Measurements from ENCODE around the gene PMF1. TPM values are rescaled to one million over a fixed set of nuclear protein-coding genes. Genes with fewer than 3 reads are reported as not detected.

The PMF1 gene
- total RNA-seq, 1 donor from 2014 or later = 81.8 TPM

DNA sequence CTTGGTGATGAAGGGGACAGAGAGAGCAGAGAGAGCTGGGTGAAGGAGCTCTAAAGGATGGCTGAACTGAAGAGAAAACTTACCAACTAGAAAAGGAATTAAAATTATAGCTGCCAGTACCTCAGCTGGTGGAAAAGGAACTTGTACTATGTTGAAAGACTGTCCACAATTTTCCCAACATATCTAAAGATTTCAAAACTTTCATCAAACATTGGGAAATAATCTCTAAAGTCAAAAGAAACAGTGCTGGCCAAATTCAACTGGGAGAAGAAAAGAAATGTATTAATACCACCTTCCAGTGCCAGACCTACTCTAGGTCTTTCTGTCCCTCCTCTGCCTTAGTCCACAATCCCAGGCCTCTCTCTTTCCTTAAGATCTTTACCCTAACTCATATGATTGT lies 63.7 kb downstream of the PMF1 start:
- TF ChIP-seq, protein P1, sequence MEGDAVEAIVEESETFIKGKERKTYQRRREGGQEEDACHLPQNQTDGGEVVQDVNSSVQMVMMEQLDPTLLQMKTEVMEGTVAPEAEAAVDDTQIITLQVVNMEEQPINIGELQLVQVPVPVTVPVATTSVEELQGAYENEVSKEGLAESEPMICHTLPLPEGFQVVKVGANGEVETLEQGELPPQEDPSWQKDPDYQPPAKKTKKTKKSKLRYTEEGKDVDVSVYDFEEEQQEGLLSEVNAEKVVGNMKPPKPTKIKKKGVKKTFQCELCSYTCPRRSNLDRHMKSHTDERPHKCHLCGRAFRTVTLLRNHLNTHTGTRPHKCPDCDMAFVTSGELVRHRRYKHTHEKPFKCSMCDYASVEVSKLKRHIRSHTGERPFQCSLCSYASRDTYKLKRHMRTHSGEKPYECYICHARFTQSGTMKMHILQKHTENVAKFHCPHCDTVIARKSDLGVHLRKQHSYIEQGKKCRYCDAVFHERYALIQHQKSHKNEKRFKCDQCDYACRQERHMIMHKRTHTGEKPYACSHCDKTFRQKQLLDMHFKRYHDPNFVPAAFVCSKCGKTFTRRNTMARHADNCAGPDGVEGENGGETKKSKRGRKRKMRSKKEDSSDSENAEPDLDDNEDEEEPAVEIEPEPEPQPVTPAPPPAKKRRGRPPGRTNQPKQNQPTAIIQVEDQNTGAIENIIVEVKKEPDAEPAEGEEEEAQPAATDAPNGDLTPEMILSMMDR (IDR thresholded peaks at IDR 0.05; ENCODE audit: insufficient read depth, low read length, poor library complexity, severe bottlenecking) = no peak
- no peaks in the 10 kb centered on the region for H3K27me3 ChIP-seq (ENCODE audit: control insufficient read depth, insufficient read depth, low read length)
- peaks cover 7% of the 10 kb centered on the region for H3K36me3 ChIP-seq (ENCODE audit: control insufficient read depth, insufficient read depth, low read length)
- H3K4me3 ChIP-seq (ENCODE audit: low read depth, low read length) = no peak overlapping the region
- no peak for DNase-seq (ENCODE audit: low read depth)

DNA sequence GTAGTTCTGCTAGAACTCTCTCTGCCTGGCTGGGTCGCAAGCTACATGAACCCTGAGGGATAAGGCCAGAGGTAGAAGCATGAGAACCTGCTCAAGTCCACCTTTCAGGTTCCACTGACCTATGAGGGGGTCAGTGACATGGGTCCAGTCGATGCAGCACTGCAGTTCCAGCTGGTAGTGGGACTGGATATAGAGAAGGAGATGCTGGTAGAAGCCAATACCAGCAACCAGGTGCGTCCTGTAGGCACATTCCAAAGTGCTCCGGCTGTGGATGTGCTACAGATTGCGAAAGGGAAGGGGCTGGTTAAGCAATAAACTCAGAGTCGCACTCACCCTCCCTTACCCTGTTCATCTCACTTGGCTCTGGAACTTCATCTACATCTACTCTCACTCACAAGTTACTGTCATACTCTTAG lies 64.2 kb downstream of the PMF1 start:
- TF ChIP-seq, protein P1 (IDR thresholded peaks at IDR 0.05; ENCODE audit: insufficient read depth, low read length, poor library complexity, severe bottlenecking) = no peak
- DNase-seq (ENCODE audit: low read depth) = no peak
- peaks cover 7% of the 10 kb centered on the region for H3K36me3 ChIP-seq (ENCODE audit: control insufficient read depth, insufficient read depth, low read length)
- H3K4me3 ChIP-seq (ENCODE audit: low read depth, low read length) = no peak overlapping the region
- no peaks in the 10 kb centered on the region for H3K27me3 ChIP-seq (ENCODE audit: control insufficient read depth, insufficient read depth, low read length)

DNA sequence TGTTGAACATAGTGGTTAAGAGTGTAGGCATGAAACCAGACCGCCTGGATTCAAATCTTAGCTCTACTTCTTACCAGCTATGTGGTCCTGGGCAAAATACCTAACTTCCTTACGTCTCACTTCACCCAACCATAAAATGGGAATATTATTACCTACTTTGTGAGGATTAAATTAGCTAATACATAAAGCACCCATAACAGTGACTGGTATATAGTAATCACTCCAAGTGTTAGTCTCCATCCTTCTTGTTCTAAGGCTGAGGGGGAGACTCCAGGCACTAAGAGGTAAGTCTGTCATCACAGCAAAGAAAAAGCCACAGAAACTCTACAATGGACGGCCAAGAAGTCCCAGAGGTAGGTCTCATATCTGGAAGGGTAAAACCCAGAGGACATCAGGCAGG lies 67.0 kb downstream of the PMF1 start:
- TF ChIP-seq, protein P1 (IDR thresholded peaks at IDR 0.05; ENCODE audit: insufficient read depth, low read length, poor library complexity, severe bottlenecking) = no peak
- Histone ChIP-seq H3K36me3 (ENCODE audit: control insufficient read depth, insufficient read depth, low read length) (peaks cover 5% of the 10 kb centered on the region), H3K4me3 (ENCODE audit: low read depth, low read length) (no peak overlapping the region), H3K27me3 (ENCODE audit: control insufficient read depth, insufficient read depth, low read length) (no peaks in the 10 kb centered on the region)
- no peak for DNase-seq (ENCODE audit: low read depth)

DNA sequence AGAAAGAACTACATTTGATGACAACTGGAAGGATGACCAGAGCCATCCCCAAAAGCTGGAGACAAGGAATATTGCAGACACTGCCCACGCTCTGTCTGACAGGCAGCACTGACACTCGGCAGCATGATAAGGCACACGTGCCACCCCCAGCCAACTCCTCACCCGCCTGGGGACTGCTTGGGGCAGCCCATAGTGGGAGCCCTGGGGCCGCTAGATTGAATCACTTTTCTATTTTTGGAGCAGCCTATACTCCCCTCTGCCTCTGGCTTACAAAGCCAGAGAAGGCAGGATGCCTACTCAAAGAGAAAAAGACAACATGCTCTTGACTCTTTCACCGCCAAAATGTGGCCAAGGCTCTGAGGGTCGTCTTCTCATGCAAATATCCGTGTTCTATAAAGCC lies 68.5 kb downstream of the PMF1 start:
- no peak for DNase-seq (ENCODE audit: low read depth)
- Histone ChIP-seq H3K27me3 (ENCODE audit: control insufficient read depth, insufficient read depth, low read length) (no peaks in the 10 kb centered on the region), H3K4me3 (ENCODE audit: low read depth, low read length) (peak overlapping the region; percentile 71), H3K36me3 (ENCODE audit: control insufficient read depth, insufficient read depth, low read length) (peaks cover 3% of the 10 kb centered on the region)
- TF ChIP-seq, protein P1 (IDR thresholded peaks at IDR 0.05; ENCODE audit: insufficient read depth, low read length, poor library complexity, severe bottlenecking) = no peak

DNA sequence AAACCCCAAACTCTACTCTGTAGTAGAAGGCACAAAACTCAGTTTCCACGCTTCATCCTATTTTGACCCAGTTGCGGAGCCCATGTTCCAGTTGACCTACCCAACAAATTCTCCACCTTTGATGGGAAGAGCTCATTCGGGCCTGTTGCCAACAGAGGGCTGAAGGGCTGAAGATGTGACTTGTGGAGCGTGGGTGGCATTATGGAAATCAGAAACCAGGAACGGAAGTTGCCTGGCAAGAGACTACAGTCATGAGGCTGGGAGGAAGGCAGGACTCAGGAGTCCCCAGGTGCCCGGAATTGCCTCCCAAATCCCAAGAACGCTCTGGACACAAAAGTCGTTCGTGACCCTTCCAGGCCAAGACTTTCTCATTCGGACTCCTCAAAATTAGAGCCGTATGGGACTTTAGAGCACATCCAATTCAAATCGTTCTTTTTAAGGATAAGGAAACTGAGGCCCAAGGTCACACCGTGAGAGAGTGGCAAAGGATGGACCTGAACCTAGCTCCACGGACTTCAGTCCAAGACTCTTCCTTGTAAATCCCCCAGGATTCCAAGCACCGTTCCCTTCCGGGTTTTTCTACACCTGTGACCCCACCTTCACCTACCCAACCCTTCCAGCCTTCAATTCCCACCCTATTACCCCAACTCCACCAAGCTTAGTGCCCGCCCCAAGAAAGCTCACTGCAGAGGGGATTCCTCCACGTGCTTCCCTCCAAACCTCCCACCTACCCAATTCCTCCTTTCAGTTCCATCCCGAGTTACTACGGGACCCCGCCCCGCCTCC lies 69.1 kb downstream of the PMF1 start:
- no peak for DNase-seq (ENCODE audit: low read depth)
- TF ChIP-seq, protein P1 (IDR thresholded peaks at IDR 0.05; ENCODE audit: insufficient read depth, low read length, poor library complexity, severe bottlenecking) = no peak
- Histone ChIP-seq H3K27me3 (ENCODE audit: control insufficient read depth, insufficient read depth, low read length) (no peaks in the 10 kb centered on the region), H3K36me3 (ENCODE audit: control insufficient read depth, insufficient read depth, low read length) (peaks cover 3% of the 10 kb centered on the region), H3K4me3 (ENCODE audit: low read depth, low read length) (peak overlapping the region; percentile 71)
